ENCODE data around the gene FAM53B.

Gene FAM53B

DNA sequence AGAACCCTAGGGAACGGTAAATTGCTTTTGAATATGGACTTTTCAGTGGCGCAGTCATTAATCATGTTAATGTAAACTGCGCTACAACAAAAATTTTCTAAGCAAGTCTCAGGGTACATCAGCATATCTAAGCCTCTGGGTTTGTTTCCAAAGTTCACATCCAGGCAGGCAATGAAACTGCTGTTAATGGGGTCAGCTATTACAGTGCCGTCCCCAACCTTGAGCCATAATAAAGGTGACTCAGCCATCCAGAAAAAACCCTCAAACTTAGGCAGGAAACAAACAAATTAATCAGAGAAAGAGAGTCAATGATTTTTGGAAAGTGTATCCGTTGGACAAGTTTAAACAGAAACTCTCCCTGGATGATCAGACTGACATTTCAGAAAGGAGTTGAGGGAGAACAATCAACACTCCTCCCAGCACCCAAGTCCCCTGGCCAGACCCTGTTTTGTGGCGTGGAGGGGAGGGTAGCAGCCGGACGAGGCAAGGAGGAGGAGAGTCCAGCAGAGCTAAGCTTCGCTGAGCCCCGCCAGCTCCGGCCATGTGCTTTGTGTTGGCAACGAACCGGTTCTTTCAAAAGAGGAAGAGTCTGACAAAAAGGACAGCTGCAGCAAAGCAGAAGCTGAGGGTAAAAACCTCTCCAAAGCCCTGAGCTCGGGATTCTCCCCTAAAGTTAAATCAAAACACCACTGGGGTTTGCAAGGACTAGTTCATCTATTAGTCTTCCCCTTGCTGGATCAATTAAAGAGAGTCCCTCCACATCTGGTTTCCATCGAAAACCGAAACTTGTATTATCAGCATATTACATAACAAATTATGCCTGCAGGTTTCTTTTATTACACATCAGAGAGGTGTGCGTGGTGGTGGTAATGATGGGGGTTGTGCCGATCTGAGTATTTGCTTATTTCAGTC is 3.6 kb downstream of the FAM53B start:
- TF ChIP-seq, protein P1, sequence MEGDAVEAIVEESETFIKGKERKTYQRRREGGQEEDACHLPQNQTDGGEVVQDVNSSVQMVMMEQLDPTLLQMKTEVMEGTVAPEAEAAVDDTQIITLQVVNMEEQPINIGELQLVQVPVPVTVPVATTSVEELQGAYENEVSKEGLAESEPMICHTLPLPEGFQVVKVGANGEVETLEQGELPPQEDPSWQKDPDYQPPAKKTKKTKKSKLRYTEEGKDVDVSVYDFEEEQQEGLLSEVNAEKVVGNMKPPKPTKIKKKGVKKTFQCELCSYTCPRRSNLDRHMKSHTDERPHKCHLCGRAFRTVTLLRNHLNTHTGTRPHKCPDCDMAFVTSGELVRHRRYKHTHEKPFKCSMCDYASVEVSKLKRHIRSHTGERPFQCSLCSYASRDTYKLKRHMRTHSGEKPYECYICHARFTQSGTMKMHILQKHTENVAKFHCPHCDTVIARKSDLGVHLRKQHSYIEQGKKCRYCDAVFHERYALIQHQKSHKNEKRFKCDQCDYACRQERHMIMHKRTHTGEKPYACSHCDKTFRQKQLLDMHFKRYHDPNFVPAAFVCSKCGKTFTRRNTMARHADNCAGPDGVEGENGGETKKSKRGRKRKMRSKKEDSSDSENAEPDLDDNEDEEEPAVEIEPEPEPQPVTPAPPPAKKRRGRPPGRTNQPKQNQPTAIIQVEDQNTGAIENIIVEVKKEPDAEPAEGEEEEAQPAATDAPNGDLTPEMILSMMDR (IDR thresholded peaks at IDR 0.05) = no peak

DNA sequence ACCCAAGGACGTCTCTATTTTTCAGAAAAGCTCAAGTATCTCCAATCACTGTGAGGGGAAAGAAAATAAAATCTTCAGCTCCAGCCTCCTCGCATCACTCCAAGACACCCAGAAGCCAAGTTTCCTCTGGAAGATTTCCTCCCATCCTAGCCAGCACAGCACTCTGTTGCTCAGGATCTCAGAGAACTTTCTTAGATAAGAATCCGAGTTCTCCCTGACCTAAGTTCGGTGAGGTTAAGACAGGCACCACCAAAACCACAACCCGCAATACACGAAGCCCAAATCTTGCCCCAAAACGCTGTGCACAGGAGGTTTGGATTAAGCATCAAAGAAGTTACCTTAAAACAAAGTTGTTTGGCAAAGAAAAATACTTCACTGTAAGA is 4.2 kb downstream of the FAM53B start:
- TF ChIP-seq, protein P1 (IDR thresholded peaks at IDR 0.05) = no peak

DNA sequence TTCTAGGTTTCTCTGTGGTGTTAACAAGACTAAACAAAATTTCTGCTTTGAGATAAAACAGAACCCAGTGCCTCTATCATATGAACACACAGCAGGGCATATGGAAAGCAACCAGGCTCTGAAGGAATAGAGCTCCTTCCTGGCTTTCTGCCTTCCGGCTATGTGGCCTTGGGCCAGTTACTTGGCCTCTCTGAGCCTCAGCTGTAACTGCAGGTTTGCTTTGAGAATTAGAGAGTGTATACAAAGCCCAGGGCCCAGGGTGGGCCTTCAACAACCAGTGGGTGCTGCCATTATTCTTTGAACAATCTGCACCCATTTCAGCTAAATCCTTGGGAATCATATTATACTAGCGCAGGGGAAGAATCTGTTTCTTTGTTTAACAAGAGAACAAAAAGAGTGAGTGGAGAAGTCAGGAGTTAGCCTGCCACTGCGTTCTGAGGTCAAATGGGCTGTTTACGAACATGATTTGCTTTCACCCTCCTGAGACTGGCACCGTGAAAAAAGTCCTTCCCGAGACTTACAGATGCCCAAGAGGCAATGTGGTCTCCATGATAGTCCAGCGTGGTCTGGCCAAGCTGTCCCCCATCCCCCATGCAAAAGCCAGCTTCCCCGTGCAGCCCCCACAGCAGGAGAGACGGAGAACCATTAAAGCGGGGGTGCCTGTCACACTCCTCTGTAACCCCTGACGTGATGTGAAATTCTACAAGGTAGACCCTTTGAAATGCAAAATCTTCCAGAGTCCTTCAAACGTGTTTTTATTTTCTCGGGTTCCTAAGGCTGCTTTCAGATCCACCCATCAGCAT is 4.9 kb downstream of the FAM53B start:
- TF ChIP-seq, protein P1 (IDR thresholded peaks at IDR 0.05) = no peak

DNA sequence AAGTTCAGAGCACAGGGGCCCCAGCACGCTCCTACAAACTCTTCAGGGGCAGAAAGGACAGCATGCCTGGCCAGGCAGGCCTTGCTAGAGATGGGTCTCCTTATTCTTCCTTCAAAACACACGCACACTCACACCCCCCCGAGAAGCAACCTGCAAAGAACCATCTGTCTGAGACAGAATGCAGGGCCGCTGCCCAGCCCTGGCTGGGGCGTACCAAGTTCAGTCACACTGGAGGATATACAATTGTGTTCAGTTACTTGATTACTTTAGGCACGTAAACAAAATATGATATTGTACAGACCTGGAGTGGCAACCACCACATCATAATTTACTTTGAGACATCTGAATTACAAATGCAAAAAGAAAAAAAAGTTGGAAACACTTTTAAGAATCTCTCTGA is 5.7 kb downstream of the FAM53B start:
- TF ChIP-seq, protein P1 (IDR thresholded peaks at IDR 0.05) = no peak

DNA sequence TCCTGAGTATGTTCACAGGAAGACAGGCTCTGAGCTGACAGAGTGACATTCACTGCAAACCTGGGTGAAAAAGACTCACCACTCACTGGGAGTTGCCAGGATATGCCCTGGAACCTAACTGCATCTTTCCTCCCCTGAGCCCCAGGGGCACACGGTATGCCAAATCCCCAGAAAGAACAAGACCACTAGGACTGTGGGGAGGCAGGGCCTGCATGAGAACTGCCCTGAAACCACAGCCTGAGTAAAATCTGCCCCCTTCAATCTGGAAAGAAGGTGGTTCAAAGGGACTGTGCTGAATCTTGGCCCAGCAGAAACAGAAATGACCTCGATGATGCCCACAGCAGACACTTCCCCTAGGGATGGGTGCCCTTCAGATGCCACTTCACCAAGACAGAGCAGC is 6.5 kb downstream of the FAM53B start:
- TF ChIP-seq, protein P1 (IDR thresholded peaks at IDR 0.05) = no peak

DNA sequence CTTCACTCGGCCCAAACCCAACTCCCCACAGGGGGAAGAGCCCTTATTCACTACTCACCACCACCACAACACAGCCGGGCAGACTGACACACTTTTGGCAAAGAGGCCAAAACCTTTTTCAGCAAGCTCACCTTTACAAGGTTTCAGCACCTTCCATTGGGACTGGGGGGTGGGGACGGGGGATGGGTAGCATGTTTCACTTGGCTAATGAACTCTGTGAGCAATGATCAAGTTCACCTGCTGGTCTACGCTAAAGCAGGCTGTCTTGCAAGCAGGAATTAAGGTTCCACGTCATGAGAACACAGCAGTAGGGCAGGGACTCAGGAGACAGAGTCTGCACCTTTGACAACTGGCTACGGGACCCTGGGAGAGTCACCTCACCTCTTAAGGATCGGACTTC is 7.0 kb downstream of the FAM53B start:
- TF ChIP-seq, protein P1 (IDR thresholded peaks at IDR 0.05) = no peak

DNA sequence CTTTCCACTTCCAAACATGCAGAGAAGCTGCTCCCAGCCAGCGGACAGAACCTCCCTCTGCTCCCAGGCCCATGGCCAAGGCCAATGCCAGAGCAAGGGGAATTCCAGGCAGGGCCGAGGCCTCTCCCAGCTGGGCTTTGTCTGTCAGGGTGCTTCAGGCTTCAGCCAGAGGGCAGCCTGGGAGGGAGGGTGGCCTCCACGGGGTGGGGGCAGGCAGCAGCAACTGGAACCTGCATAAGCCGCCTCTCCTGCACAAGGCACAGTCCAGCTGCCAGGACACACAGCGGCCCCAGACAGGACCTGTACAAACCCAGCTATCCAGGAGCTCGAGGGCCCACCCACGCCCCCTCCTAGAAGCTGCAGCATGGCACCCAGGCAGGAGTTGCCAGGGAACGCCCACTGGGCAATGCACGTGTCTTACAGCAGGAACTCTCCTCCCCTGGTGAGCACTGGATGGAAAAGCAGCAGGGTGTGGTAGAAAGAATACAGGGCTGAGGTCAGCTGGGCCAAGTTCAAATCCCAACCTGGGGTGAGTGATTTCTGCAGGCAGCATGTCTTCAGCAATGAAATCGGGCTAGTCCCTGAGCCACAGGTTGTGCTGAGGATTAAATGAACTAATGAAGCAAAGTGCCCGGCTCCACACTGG is 7.6 kb downstream of the FAM53B start:
- TF ChIP-seq, protein P1 (IDR thresholded peaks at IDR 0.05) = no peak
